ENCODE results near the gene SUFU.

SUFU gene

GRCh38 chr10:102675666-102676533, 172.1 kb downstream of the SUFU start:
- no peak for DNase-seq

GRCh38 chr10:102676534-102677315, 173.0 kb downstream of the SUFU start:
- no peak for DNase-seq

- no peak for DNase-seq
Observed at GRCh38 chr10:102677331-102678067, 173.7 kb downstream of the SUFU start.

- no peak for DNase-seq
Observed at GRCh38 chr10:102678068-102678400, 174.3 kb downstream of the SUFU start.

- DNase-seq, result no peak
Observed at GRCh38 chr10:102678842-102679289, 175.1 kb downstream of the SUFU start.

GRCh38 chr10:102679596-102679995, 175.8 kb downstream of the SUFU start:
- DNase-seq, result no peak

GRCh38 chr10:102681696-102682095, 177.9 kb downstream of the SUFU start:
- DNase-seq, result no peak

- DNase-seq, result peak in 1 of 2 experiments; percentile 13
Observed at GRCh38 chr10:102682416-102682815, 178.6 kb downstream of the SUFU start.

- DNase-seq, result no peak
Observed at GRCh38 chr10:102682981-102683380, 179.2 kb downstream of the SUFU start.
